GM12865 (cell line): Measurements from ENCODE around the gene ZNF318.
"Not testable (repeated sequence)": the region's sequence is repeated elsewhere in the genome, so short reads cannot be mapped to it uniquely, and the experiment has no call there.

ENCODE experiments used
- DNase-seq: peaks from one replicate; pipeline ENCODE4 v3.0.0; 2010; ENCODE audit warnings: low read depth
- H3K4me3 ChIP-seq: 2 replicates; pipeline ENCODE4 v1.5.1; 2011; ENCODE audit warnings: mild to moderate bottlenecking, low read depth, low read length, control low read depth
- TF ChIP-seq, protein P1 (sequence below): IDR thresholded peaks from 2 replicates; pipeline ENCODE4 v1.5.1; 2011; ENCODE audit warnings: low read length, control low read depth, low read depth, inconsistent platforms; ENCODE audit not compliant: insufficient read depth; ENCODE audit errors: missing control alignments

The ZNF318 gene

DNA sequence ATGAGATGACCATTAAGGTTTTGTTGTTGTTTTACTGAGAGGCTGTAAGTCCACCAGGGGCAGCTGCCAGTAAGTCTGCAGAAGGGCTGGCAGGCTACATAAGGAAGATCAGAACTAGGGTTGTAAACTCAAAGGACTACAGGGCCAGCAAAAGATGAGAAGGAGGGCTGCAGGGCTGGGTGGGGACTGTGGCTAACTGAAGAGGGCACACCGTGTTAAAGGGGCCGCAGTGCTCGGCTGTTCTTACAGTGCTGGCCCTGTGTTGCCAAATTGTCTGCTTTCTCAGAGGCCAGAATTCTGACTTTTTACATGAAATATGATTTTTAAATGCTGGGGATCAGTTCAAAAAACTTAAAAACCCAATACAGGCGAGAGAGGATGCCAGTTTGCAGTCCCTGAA lies 25.5 kb upstream of the ZNF318 start:
- no peak for DNase-seq
- TF ChIP-seq, protein P1, sequence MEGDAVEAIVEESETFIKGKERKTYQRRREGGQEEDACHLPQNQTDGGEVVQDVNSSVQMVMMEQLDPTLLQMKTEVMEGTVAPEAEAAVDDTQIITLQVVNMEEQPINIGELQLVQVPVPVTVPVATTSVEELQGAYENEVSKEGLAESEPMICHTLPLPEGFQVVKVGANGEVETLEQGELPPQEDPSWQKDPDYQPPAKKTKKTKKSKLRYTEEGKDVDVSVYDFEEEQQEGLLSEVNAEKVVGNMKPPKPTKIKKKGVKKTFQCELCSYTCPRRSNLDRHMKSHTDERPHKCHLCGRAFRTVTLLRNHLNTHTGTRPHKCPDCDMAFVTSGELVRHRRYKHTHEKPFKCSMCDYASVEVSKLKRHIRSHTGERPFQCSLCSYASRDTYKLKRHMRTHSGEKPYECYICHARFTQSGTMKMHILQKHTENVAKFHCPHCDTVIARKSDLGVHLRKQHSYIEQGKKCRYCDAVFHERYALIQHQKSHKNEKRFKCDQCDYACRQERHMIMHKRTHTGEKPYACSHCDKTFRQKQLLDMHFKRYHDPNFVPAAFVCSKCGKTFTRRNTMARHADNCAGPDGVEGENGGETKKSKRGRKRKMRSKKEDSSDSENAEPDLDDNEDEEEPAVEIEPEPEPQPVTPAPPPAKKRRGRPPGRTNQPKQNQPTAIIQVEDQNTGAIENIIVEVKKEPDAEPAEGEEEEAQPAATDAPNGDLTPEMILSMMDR, result no peak
- no peak overlapping the region for H3K4me3 ChIP-seq

DNA sequence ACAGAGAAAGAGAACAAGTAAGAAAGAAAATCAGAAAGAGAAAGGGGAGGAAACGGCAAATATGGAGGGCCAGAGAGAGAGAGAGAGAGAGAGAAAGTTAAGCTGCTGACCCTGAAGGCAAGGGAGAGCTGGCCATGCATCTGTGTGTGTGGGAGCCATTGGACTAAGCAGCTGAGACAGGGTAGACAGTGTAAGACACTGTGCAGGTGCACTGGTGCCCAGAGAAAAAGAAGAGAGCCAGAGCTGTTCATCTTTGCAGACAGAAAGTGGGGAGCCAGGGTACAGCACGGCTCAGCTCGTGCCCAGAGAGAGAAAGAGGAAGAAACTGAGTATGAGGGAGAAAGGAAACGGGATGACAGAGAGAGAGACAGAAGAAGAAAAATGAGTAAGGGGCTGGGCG lies 24.2 kb upstream of the ZNF318 start:
- DNase-seq, result no peak
- TF ChIP-seq, protein P1, result no peak
- H3K4me3 ChIP-seq, result no peak overlapping the region

DNA sequence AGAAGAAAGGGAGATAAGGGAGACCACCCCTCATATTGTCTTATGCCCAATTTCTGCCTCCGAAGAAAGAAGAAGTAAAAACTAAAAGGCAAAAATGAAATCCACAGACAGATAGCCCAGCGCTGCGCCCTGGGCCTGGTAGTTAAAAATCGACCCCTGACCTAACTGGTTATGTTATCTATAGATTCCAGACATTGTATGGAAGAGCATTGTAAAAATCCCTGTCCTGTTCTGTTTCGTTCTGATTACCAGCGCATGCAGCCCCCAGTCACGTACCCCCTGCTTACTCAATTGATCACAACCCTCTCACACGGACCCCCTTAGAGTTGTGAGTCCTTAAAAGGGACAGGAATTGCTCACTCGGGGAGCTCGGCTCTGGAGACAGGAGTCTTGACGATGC lies 23.7 kb upstream of the ZNF318 start:
- not testable (repeated sequence) for DNase-seq, H3K4me3 ChIP-seq

DNA sequence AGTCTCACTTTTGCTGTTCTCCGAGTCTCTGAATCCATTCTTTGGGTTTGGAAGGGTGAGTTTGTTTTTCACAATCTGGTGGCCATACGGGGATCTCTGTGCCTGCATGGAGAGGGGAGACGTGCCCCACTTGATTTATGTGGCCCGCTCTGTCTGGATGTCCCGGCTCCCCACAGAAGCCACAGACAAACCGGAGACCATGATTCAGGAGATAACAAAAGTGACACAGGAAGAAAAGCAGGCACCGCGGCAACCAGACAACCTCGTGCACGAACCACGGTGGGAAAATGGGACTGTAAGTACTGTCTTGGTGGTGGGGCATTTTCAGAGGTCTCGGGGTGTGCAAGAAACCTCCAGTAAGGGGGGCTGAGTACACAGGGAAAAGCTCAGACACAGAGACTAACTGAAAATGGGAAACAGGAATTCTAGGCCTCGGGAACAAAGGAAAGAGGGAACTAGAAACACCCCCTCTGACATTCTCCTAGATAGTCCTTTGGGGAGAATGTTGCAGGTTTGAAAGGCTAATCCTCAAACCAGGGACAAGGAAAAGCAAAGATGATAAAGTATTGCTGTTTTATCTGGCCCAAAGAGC lies 22.1 kb upstream of the ZNF318 start:
- no peak overlapping the region for H3K4me3 ChIP-seq

DNA sequence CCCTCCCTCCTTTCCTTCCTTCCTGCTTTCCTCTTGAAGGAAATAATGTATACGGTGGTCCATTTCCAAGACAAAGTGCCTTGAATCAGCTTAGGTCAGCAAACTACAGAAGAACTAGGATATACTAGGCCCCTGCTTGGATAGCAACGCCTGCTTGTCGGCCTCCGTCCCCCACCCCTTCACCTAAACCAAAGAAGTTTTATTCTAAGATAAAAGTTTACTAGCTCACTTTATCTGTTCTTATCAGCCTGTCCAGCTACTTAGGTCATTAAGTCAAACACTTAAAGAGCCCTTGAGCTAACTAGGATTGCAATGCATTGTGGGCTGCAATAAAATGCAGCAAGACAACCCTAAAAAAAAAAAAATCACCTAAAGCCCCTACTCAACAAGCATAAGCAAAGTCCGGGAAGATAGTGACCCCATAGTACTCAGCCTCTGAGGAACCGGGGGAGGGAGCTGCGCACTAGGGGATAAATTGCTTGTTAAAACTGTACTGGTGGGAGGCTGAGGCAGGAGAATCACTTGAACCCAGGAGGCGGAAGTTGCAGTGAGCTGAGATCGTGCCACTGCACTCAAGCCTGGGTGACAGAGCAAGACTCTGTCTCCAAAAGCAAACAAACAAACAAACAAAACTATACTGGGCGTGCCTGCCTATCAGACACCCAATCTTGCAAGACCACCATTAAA lies 21.4 kb upstream of the ZNF318 start:
- not testable (repeated sequence) for H3K4me3 ChIP-seq

More for the DNA sequence above, 22.1 kb upstream of the ZNF318 start:
- TF ChIP-seq, protein P1, result no peak
- no peak for DNase-seq

DNA sequence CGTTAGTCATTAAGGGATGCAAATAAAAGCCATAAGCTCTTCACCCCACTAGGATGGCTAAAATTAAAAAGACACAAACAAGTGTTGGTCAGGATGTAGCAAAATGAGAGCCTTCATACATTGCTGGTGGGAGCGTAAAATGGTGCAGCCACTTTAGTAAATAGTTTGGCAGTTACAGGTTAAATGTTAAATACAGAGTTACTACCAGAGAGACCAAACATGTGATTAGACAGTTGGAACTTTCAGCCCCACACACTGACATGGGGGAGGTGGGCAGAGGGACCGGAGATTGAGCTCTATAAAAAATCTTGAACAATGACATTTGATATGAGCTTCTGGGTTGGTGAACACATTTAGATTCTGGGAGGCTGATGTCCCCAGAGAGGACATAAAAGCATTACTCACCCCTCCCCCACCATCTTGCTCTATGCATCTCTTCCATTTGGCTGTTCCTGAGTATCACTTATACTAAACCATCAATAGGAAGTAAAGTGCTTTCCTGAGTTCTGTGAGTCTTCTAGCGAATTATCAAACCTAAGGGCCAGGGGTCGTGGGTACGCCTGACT lies 20.4 kb upstream of the ZNF318 start:
- DNase-seq, result no peak
- TF ChIP-seq, protein P1, result no peak
- H3K4me3 ChIP-seq, result no peak overlapping the region

More for the DNA sequence above, 21.4 kb upstream of the ZNF318 start:
- DNase-seq, result not testable (repeated sequence)

DNA sequence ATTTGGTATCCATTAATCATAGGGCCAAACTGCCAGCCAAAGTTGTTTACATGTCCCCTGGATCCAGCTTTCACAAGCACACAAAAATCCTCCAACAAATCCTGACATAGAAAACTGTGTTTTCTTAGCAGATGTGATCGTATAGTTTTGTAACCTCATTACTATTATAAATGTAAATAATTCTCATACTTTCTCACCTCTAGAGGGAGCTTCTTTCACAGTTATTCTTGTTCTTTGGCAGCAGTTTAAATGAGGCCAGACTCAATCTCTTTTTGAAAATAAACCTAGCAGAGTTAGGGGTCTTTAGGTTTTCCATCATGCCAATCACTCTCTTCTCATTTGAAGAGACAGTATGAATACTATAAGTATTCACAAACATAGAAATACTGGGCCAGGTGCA lies 17.0 kb upstream of the ZNF318 start:
- peak; percentile 45 for DNase-seq
- TF ChIP-seq, protein P1, result peak; percentile 47
- H3K4me3 ChIP-seq, result no peak overlapping the region

DNA sequence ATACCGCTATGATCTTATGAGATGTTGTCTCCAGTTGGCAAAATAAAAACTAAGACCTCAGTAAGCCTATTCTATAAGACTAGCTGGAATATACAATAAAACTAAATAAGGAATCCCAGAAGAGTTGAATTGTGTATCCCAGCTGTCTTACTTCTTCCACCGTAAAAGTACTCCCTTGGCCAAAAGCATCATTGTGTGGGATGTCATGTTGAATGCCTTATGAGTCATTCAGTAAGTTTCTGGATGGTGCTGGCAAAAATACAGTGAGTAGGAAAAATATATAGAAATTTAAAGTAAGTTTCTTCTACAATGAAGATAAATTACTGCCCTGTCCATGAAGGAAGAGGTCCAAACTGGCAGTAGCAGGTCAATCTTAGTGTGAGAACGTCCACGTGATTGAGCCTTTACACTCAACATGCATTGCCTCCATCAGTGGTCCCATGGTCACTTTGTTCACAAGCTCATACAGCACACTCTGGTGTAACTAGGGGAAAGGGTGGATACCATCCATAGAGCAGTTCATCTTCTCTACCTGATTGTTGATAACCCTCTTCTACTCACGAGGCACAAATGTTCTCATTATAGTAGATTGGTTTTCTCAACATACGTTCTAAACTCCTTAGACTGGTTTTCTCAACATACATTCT lies 13.7 kb upstream of the ZNF318 start:
- no peak for DNase-seq
- TF ChIP-seq, protein P1, result no peak
- peak overlapping the region; percentile 4; the same call in 1 of the 2 replicates for H3K4me3 ChIP-seq

DNA sequence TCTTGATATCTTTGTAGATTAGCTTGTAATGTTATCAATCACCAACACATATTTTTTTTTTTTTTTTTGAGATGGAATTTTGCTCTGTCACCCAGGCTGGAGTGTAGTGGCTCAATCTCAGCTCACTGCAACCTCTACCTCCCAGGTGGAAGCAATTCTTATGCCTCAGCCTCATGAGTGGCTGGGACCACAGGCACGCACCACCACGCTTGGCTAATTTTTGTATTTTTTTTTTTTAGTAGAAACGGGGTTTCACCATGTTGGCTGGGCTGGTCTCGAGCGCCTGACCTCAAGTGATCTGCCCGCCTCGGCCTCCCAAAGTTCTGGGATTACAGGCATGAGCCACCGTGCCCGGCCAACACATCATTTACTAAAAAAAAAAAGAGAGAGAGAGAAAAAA lies 11.4 kb upstream of the ZNF318 start:
- H3K4me3 ChIP-seq, result peak overlapping the region; percentile 29; the same call in 1 of the 2 replicates
- peak; percentile 68 for DNase-seq
